Fibroblast of the aortic adventitia (primary cell): Measurements from ENCODE around the gene DRD4. TPM values are rescaled to one million over a fixed set of nuclear protein-coding genes. Genes with fewer than 3 reads are reported as not detected.

Experiments used
- DNase-seq: peaks from one replicate; pipeline ENCODE4 v3.0.0-alpha.2; 2010; ENCODE audit warnings: low read depth
- H3K4me3 ChIP-seq: 2 replicates; pipeline ENCODE4 v1.5.1; 2011; ENCODE audit warnings: low read depth, mild to moderate bottlenecking, control low read depth, low read length, moderate library complexity
- total RNA-seq: library from RNA; depleted of rRNA; stranded (reverse); fragments of >200 nt; gene quantifications from 2 replicates; pipeline ENCODE4 v1.2.3, GENCODE V29; 2012; ENCODE audit warnings: low replicate concordance
- TF ChIP-seq, protein P1 (sequence below): IDR thresholded peaks from 2 replicates; pipeline ENCODE4 v1.5.1; 2011; ENCODE audit warnings: mild to moderate bottlenecking, low read length, control low read depth, inconsistent platforms; ENCODE audit not compliant: insufficient read depth

DRD4 gene
- total RNA-seq, 1 donor = 0.09 TPM

DNA sequence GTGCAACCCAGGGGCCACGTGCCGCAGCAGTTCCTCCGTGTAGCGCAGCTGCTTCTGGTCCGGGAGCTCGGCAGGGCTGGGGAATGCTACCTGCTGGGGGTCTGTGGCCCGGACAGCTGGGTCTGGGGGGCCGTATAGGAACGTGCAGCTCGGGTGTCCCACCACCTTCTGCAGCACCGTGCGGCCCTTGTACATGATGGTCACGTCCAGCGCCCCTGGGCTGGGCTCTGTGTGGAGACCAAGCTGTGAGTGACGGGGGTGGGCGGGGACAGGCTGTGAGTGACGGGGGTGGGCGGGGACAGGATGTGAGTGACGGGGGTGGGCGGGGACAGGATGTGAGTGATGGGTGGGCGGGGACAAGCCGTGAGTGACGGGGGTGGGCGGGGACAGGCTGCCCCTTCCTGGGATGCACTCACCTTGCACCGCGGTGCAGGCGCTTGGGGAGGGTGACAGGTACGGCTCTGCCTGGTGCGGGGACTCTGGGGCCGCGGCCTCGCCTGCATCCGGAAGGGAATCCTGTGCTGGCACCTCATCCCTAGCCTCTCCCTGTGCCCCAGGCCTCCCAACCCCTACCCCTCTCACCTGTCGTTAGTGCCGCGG is 23.6 kb upstream of the DRD4 start:
- no peak for DNase-seq
- H3K4me3 ChIP-seq = no peak overlapping the region
- TF ChIP-seq, protein P1, sequence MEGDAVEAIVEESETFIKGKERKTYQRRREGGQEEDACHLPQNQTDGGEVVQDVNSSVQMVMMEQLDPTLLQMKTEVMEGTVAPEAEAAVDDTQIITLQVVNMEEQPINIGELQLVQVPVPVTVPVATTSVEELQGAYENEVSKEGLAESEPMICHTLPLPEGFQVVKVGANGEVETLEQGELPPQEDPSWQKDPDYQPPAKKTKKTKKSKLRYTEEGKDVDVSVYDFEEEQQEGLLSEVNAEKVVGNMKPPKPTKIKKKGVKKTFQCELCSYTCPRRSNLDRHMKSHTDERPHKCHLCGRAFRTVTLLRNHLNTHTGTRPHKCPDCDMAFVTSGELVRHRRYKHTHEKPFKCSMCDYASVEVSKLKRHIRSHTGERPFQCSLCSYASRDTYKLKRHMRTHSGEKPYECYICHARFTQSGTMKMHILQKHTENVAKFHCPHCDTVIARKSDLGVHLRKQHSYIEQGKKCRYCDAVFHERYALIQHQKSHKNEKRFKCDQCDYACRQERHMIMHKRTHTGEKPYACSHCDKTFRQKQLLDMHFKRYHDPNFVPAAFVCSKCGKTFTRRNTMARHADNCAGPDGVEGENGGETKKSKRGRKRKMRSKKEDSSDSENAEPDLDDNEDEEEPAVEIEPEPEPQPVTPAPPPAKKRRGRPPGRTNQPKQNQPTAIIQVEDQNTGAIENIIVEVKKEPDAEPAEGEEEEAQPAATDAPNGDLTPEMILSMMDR = no peak

DNA sequence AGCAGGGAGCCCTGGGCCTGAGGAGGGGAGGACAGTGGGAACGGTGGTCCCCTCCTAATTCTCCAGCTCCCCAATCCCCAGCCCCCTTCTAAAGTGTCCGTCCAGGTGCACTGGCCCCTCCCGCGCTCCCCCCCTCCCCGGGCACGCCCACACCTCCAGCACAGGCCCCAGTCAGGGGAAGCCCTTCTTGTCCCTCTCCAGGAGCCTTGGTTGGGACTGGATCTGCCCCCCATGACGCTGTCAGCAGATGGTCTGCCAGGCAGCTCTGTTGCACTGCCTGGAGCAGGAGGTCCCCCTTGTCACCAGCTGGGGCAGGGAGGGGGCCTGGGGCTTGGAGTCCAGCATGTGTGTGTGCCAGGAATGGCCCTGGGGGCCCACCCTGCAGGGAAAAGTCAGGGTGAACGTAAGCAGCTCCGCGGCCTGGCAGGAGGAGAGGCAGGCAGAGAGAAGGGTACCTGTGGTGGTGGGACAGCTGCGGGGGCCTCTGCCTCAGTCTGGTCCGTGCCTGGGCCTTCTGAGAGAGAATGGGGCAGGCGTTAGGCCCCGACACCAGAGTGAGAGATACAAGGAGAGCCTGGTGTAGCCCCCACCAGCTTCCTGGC is 22.9 kb upstream of the DRD4 start:
- TF ChIP-seq, protein P1 = no peak
- no peak for DNase-seq

GRCh38 chr11:614623-615503 is 22.2 kb upstream of the DRD4 start:
- DNase-seq = no peak
- H3K4me3 ChIP-seq = peak overlapping the region; percentile 78
- TF ChIP-seq, protein P1 = no peak

More for the DNA sequence above, 22.9 kb upstream of the DRD4 start:
- H3K4me3 ChIP-seq = no peak overlapping the region

- peak; percentile 87 for DNase-seq
- TF ChIP-seq, protein P1 = no peak
- peak within 1 kb of the TSS; percentile 78 for H3K4me3 ChIP-seq
These were observed 21.4 kb upstream of the DRD4 start, which contains the start of gene IRF7 for GRCh38 chr11:615504-616319. Gene IRF7, minus strand, starts transcription at chr11:615950. Its CDS starts 586 bp downstream, at chr11:615364.

- TF ChIP-seq, protein P1 = no peak
- no peak for DNase-seq
- no peak overlapping the region for H3K4me3 ChIP-seq
These were observed 20.5 kb upstream of the DRD4 start for GRCh38 chr11:616320-617198.
